OCI-LY1 (cell line): ENCODE results near the gene ZNF195.
"Not testable (repeated sequence)": the region's sequence is repeated elsewhere in the genome, so short reads cannot be mapped to it uniquely, and the experiment has no call there.

ENCODE experiments used
- CTCF ChIP-seq: fragments of 200-600 bp; sonication (generic), shearing (Covaris generic); IDR thresholded peaks from 2 replicates; pipeline ENCODE4 v1.5.1; 2017; ENCODE audit warnings: mild to moderate bottlenecking, antibody characterized with exemption, low read length, moderate library complexity, mixed read lengths
- EZH2 ChIP-seq: fragments of 200-600 bp; sonication (generic), shearing (Covaris generic); IDR thresholded peaks from 2 replicates; pipeline ENCODE4 v1.8.0; 2017; ENCODE audit warnings: borderline replicate concordance, mixed run types, mild to moderate bottlenecking, antibody characterized with exemption, low read length, moderate library complexity, mixed read lengths

GRCh38 chr11:3413666-3414065 is 34.7 kb upstream of the ZNF195 start:
- TF ChIP-seq CTCF, EZH2: not testable (repeated sequence)
